HPDE6-E6E7 (cell line): Measurements from ENCODE around the gene MBD4.
"Not testable (repeated sequence)": the region's sequence is repeated elsewhere in the genome, so short reads cannot be mapped to it uniquely, and the experiment has no call there.

Experiments used
- DNase-seq: peaks from one replicate; pipeline ENCODE4 v3.0.0; 2011; ENCODE audit warnings: missing footprints; ENCODE audit errors: extremely low spot score

Gene MBD4

DNA sequence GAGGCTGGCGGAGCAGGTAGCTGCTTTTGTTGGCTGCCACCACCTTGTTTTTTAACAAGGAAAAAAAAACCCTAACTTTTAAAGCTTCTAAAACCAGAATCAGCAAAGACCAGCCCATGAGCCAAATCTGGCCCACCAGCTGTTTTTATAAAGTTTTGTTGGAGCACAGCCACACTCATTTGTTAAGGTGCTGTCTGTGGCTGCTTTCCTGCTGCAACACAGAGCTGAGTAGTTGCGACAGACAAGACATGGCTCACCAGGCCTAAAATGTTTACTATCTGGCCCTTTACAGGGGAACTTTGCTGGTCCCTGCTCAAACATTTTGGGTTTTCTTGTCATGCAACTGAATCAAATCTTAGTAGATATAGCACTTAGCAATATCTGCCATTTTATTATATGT, 30.2 kb downstream of the MBD4 start:
- DNase-seq = no peak

DNA sequence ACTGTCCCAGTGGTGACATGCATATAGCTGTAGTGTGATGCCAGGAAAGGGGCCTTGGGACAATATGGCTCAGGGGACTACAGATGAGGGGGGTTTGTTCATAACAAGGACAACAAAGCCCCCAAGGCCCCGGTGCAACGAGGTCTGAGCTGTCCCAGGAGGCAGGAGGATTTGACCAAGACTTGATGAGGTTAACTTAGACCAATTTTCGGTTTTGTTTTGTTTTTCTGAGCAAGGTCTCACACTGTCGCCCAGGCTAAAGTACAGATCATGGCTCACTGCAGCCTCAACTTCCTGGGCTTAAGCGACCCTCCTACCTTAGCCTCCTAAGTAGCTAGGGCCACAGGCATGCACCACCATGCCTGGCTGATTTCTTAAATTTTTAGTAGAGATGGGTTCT, 35.1 kb downstream of the MBD4 start:
- no peak for DNase-seq

DNA sequence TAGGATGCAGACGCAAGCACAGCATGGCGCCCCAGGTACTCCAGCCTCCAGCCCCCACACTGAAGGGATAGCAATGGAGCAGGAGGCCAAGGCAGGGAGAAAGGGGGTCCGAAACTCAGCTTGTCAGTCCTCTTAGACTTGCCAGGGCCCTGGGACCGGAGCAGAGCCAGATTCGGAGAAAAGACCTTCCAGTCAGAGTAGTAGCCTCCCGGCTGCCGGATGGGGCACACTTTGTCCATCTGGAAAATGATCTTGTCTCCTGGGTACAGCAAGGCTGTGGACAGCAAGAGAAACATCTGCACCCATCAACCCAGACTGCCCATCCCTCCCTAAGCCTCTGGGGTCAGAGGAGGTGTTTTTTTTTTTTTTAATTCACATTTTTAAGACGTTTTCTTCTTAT, 35.6 kb downstream of the MBD4 start:
- DNase-seq = no peak

DNA sequence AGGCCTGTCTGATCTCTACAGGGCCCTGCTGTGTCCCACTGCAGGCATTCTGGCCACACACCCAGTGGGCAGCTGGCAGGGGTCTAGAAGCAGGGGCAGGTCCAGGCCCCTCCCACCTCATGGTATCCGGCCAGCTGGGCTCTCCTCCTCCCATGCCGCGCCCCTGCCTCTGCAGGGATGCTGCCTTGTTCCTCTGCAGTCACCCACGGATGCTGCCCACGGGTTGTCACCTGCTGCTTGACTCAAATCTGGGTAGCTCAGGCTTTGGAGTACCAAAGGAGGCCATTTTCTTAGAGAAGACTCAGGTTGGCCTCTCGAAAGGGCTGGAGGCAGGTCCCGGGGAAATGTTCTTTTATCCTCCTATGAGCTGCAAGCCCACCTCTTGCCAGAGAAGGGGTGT, 36.3 kb downstream of the MBD4 start:
- DNase-seq = no peak

DNA sequence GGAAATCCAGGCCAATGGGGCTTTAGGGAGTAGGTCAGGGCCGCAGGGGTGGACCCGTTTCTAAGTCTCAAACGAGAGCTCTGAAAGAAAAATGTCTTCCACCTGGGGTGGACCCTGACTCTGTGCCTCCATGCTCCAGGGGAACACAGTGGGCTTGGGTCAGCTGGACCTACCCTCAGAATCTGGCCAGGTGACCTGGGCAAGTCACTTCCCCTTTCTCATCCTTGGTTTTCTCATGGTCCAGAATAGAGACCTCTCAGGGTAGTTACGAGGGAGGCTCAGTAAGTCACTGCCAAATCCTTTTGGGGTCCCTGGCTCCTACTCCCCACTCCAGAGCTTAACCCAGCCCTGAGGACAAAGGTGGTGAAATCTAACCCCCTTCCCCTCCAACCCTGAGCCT, 37.1 kb downstream of the MBD4 start:
- no peak for DNase-seq

DNA sequence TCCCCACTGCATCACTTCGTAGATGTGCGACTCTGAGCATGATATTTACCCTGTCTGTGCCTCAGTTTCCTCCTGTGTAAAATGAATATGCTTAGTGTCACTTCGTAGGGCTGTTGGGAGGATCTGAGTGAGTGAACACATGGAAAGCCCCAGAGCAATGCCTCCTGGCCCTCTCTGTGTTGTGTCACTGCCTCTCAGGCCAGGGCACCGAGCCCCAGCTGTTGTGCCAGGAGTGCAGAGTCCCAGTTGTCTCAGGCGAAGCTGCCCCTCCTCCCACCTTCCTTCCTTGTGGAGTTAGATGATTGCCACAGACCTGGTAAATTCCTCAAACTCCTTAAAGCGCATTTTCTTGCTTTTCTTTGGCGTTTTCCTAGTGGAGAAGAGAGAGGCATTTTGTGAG, 37.5 kb downstream of the MBD4 start:
- DNase-seq = no peak

DNA sequence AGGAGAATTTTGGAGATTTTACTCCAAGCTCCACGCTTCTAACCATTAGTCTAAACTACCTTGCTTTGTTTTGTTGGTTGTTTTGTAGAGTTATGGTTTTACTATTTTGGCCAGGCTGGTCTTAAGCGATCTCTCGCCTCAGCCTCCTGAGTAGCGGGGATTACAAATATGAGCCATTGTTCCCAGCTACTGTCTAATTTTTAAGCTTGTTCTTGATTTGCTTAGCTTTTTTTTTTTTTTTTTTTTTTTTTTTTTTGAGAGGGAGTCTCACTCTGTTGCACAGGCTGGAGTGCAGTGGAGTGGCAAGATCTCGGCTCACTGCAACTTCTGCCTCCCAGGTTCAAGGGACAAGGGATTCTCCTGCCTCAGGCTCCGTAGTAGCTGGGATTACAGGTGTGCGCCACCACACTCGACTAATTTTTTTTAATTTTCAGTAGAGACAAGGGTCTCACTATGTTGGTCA, 39.8 kb downstream of the MBD4 start:
- no peak for DNase-seq

DNA sequence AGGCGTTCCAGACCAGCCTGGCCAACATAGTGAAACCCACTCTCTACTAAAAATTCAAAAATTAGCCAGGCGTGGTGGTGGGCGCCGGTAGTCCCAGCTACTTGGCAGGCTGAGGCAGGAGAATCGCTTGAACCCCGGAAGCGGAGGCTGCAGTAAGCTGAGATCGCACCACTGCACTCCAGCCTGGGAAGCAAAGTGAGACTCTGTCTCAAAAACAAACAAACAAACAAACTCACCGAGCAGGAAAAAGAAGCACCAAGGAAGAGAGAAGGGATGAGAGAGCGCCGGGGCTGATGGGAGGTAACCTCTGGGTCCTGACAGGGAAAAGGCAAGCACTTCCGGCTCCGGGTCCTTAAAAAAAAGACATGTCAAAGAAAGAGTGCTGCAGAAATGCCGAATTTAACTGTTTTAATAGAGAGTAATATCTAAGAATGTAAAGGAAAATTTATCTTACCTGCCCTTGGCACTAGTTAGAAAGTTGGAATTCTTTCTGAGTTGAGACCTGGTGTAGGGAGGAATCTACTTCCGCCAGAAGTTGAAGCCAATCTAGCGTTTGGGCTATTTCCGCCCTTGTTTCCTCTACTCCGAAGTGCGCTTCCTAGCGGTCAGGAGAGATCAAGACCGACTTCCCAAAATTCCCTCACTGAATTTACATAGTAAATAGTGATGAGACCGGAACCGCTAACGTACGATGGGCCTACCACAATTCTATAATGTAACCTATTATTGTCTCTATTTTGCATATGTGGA, 40.4 kb downstream of the MBD4 start:
- DNase-seq = peak; percentile 78

DNA sequence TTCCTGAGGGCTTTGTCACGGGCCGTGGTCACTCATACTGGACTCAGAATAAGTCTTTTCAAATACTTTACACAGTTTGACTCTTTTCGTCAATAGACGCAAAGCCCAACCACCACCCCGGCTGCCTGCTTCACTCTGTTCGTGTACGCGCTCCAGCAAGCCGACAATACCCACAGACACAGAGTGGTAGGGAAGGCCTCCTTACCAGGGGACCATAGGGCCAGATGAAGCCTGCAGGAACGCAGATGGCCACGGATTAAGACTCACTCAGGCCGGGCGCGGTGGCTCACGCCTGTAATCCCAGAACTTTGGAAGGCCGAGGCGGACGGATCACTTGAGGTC, 41.0 kb downstream of the MBD4 start:
- no peak for DNase-seq

DNA sequence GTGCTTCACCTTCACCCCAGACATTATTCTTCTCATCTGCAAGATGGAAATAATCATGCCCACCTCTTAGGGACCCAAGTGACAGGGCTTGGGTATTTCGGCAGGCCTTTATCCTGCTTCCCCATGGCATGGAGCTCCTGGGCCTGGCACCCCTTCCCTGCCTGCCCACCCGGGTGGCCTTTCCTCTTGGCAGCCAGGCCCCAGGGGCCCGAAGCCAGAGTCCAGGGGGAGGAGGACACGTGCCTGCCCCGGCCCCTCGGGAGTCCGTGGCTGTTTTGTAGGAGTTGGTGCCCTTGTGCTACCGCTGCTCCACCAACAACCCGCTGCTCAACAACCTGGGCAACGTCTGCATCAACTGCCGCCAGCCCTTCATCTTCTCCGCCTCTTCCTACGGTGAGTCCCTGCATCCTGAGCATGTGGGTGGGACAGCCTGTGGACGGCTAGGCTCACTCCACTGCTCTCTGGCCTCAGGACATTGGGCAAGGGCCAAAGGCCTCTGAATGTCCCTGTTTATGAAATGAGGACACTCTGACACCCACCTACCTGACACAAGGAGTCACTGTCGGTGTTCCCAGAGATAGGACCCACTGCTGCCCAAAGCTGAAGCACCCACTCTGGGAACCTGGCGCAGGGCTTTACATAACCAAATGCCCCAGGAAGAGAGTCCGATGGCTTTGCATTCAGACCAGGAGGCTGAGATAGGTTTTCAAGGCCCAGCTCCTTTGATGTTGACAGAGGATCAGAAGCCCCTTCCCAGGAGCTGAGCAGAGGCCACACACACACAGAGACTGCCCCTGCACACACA, 45.8 kb downstream of the MBD4 start:
- not testable (repeated sequence) for DNase-seq

DNA sequence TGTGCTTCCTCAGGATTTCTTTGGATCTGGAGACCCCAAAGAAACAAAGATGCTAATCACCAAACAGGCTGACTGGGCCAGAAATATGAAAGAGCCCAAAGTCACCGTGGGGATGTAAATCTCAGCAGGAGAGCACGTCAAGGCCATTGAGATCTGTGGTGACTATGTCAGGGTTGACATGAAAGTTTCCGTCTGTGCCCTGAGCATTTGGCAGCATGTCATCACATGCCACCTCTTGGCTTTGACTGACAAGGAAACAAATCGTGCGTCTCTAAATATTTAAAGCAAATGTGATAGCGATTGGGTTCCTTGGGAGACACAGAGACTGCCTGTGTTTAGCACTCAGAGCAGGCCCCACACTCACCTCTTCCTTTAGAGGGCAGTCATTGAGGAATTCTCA, 46.5 kb downstream of the MBD4 start:
- no peak for DNase-seq

DNA sequence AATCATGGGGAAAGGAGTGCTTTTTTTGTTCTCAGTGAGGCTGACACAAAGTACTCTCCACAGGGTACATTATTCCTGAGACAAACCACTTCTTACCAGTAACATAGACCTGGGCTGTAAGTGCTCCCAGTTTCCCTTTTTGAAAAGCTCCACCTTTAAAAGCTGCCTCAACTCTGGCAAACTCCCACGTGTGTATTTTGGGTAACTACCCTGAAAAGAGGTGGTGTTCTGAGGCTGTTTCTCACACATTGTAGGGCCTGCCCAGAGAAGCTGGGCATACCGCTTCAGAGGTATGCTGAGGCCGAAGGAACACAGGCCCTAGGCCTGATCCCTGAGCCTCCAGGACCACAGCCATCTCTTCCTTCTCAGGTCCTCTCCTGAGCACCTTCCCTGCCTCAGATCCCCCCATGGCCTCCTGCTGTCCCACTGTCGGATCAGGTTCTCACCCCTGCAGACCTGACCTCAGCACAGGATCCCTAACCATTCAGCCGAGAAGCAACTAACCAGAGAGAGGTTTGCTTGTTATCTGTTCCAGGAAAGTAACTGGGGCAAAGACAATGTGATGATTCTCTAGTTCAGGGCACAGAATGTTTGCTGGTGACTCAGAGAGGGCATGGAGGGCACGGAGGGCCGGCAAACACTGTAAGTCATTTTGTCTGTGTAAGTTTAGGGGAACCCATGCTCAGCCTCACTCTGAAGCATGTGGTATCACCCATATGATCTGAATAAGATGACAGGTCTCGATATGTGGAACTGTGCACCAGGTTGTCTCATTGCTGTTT, 47.5 kb downstream of the MBD4 start:
- not testable (repeated sequence) for DNase-seq

DNA sequence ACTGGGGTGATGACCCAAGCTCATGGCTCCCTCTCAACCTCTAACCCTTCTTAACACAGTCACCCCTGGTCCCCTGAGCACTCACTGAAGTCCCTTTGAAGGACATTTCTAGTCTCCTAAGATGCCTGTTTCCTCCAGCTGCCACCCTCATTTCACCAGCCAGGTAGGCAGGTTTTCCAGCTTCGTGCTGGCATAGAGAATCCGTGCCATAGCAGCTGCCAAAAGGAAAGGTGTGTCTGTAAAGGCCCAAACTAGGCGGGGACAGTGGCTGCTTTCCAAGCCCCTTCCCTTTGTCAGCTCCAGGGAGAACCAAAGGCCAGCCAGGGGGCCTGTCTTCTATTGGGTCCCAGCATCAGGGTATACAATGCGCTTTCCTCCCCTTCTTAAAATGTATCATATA, 48.2 kb downstream of the MBD4 start:
- not testable (repeated sequence) for DNase-seq

DNA sequence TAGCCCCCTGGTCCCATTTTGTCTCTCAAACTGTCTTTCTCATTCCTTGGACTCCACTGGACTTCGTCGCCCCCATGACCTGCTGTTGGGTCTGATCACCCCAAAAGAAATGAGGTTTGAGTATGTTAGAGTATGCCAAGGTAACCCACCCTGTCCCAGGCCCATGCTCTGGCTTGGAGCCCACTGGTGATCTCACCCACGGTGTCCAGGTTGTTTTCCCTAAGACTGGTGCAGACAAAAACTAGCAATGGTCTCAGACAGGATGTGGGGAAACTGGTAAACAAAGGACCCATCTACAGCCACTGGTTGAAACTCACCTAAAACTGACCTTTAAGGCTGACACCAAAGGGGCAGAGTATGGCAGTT, 50.2 kb downstream of the MBD4 start:
- DNase-seq = no peak

DNA sequence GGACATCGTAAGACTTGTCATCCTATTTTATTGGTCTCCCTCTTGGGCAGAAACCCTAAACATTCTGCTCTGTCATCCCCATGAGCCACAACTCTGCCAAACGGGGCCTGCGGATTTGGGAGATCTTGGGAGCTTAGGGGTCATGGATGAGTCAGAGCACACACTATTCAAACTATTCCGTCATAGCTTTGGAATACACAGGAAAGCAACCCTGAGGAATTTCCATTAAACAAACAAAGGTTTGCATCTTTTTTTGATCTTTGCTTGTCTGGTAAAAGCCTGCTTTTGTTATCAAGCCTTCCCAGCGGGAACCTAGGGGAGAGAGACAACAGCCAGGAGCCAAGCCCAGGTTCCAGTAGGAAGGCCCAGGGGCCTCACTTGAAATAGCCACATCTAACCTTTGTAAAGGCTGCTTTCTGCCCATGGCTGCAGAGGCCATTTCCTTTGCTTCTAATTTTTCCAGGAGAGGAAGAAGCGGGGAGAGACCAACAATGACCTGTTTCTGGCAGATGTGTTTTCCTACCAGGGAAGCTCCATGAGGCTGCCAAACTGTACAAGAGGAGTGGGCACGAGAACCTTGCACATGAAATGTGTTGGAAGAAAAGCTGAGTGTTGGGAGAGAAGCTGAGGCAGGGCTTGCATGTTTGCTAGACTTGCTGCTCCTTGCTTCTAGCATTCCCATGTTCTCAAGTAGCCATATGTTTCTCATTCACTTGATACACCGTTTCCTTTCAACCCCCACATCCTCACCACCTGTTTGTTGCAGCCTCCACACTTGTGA, 50.8 kb downstream of the MBD4 start:
- DNase-seq = not testable (repeated sequence)

DNA sequence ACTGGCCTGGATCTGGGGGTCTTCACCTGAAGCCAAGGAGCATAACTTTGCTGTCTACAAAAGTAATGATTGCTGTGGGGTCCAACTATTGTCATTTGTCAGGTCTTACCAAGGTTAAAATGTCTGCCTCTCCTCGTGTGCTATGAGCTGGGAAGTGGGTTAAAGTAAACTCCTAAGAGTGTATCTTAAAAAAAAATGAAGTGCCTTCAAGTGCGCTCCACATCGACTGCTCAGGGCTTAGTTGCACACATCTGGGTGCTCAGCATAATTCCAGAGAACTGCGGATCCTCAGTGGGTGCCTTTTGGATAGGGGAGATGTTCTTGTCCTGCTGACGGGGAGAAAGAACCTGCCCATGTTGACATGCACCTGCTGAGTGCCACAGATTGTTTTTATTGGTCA, 52.3 kb downstream of the MBD4 start:
- no peak for DNase-seq

DNA sequence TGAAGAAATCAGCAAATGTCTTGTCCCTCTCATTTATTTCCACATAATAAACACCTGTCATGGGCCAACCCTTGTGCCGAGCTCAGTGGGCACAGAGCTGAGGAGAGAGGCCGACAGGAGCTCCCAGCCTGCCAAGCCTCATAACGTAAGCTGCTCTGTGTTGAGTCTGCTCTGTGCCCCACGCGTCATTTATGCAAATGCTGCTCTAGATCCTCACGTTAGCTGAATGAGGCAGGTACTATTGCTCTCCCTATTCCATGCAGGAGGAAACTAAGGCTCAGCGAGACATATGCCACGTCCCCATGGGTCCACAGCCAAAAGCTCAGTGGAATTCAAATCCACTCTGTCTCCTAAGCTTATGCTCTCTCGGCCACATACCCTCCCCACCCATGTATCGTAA, 52.8 kb downstream of the MBD4 start:
- no peak for DNase-seq

DNA sequence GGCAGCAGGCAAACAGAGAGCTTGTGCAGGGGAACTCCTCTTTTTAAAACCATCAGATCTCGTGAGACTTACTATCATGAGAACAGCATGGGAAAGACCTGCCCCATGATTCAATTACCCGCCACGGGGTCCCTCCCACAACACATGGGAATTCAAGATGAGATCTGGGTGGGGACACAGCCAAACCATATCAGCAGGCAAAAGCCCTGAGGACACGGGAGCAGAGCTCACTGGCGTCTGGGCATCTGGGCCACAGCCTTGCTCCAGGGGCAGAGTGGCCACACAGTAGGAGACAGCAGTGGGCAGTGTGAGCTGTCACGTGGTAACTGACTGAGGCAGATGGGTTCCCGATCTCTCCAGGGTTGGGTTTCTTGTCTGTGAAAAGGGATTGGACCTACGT, 54.2 kb downstream of the MBD4 start:
- DNase-seq = not testable (repeated sequence)

DNA sequence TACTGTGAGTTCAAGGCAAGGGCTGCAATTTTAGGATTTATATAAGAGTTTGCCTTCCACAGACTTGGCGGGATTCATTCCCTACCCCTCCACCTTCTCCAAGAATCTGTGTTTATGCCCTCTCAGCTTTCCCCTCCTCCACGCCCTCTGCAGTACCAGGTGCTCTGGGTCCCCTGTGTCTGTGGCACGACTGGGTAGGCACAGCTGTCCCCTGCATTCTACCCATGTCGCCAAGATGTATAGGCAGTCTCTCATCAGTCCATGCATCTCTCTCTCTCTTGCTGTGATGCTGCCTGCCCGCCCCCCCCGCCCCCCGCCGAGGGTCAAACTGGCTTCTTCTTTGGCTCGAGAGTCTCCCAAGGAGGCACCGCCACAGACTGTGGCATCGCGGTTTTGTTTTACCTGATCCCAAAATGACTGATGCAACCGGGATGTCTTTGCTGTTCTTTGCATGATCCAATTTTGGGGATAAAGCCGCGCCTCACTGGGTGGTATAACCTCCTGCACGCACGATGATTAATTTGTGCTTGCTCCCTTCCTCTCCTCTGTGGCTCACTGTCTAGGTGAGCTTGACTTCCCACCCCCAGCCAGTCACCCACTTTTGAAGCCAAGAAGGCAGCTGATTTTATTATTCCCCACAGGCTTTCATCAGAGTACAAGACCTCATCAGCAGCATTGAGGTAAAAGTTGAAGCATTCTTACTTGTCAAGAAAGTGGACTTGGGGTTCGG, 55.0 kb downstream of the MBD4 start:
- no peak for DNase-seq

DNA sequence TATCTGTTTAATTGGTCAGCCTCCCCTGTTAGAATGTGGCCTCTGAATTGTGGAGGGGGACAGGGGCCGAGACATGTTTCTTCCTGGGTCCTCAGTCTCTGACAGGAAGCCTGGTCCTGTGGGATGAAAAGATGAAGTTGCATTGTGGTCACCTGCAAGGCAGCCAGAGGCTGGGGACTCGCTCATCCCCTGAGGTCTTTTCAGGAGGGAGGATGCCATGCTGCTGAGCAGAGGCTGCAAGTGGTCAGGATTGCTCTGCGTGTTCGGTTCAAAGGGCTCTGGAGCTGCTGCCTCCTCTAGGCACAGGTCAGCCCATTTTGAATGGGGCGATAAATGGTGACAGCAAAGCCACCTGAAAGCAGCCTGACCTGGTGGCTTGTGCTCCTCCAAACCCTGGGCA, 55.6 kb downstream of the MBD4 start:
- DNase-seq = not testable (repeated sequence)

DNA sequence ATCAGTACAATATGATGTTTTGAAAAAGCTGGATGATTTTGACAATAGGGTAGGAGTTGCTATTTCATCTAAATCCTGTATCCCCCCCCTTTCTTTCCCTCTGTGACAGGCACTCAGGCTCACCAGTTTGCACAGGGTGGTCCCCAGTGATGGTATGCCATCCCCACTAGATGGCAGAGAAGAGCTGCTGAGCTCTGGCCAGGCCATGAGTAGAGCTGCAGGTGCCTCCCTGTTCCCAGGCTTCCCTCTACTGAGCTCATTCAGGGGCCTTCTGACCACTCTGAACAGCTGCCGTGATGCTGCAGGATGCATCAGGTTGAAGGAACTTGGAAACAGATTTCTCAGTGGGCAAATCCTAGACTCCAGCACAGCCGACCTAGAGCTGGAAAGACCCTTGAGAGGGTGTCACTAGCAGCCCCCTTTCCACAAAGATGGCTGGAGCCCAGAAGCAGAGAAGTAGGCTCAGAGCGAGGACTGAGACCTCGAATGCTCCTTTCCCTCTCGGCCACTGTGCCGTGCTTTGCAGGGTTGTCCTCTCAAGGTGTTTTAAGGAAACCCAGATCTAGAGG, 56.4 kb downstream of the MBD4 start:
- peak; percentile 74 for DNase-seq
